K562 (cell line): ENCODE data around the gene ZNF853. TPM values are rescaled to one million over a fixed set of nuclear protein-coding genes. Genes with fewer than 3 reads are reported as not detected.
"Not testable (repeated sequence)": the region's sequence is repeated elsewhere in the genome, so short reads cannot be mapped to it uniquely, and the experiment has no call there.

ENCODE experiments used
- ATAC-seq: fragments of 200-7000 bp; cut with Tn5 transposase; 3 replicates; pipeline ENCODE4 v1.9.1; 2020; ENCODE audit warnings: moderate library complexity
- BruUV-seq: library from RNA; stranded (reverse); fragments of 400-500 nt; replicated peaks from 2 replicates; lab custom pipeline; 2021; lab: Mats Ljungman, UMichigan
- CTCF ChIA-PET: fragments of 300-600 bp; formaldehyde crosslinking; extraction: SDS; loops from one replicate; lab custom pipeline; 2021; ENCODE audit warnings: low intra/inter-chr PET ratio; lab: Yijun Ruan, JAX
- POLR2A ChIA-PET: fragments of 300-600, 350-650 bp; sonication (Branson Sonifier 250); formaldehyde crosslinking; extraction: SDS; loops from one replicate; lab custom pipeline; 2021; ENCODE audit warnings: antibody characterized with exemption, inconsistent platforms; lab: Yijun Ruan, JAX
- DNase-seq, 4 experiments: peaks; one replicate each; pipeline versions ENCODE4 v3.0.0 to v3.0.0-alpha.2; 2011 to 2018; ENCODE audit warnings: low spot score in 3 of 4, mixed read lengths in 3 of 4; ENCODE audit errors: extremely low read depth in 1 of 4
- FAIRE-seq: peaks from 2 replicates; lab custom pipeline; 2011; peaks lifted over from hg19 to GRCh38; lab: Jason Lieb, UNC
- H2AFZ ChIP-seq: 2 replicates; pipeline ENCODE4 v1.6.0; 2011; ENCODE audit warnings: low read depth, low read length, control low read depth, inconsistent platforms
- H3K27ac ChIP-seq: fragments of 200-600 bp; 3 replicates; pipeline ENCODE4 v1.8.0; 2011; ENCODE audit warnings: low read depth, mild to moderate bottlenecking, control low read depth, inconsistent platforms, low read length, moderate library complexity, mixed read lengths; ENCODE audit errors: extremely low read depth
- H3K27me3 ChIP-seq, 2 experiments: fragments of 300-600 bp in 1 of 2; 2 replicates in 1 of 2; 3 replicates in 1 of 2; pipeline versions ENCODE4 v1.6.0 to v1.8.0; 2011; ENCODE audit warnings: inconsistent platforms in 2 of 2, low read length in 2 of 2, mild to moderate bottlenecking in 1 of 2, mixed read lengths in 1 of 2, moderate library complexity in 1 of 2; ENCODE audit not compliant: control insufficient read depth in 2 of 2, insufficient read depth in 2 of 2
- H3K36me3 ChIP-seq: fragments of 300-600 bp; 3 replicates; pipeline ENCODE4 v1.8.0; 2011; ENCODE audit warnings: mild to moderate bottlenecking, low read length, inconsistent platforms; ENCODE audit not compliant: control insufficient read depth, insufficient read depth
- H3K4me1 ChIP-seq, 2 experiments: fragments of 200-600 bp in 1 of 2; replicated peaks in 1 of 2; 2 replicates in 1 of 2; 3 replicates in 1 of 2; pipeline versions ENCODE4 v1.5.1 to v1.8.0; 2011; ENCODE audit warnings: inconsistent platforms in 2 of 2, low read length in 2 of 2, mild to moderate bottlenecking in 1 of 2, mixed read lengths in 1 of 2, moderate library complexity in 1 of 2; ENCODE audit not compliant: control insufficient read depth in 2 of 2, insufficient read depth in 2 of 2
- H3K4me2 ChIP-seq: 2 replicates; pipeline ENCODE4 v1.6.1; 2011; ENCODE audit warnings: low read length, control low read depth, inconsistent platforms, mixed read lengths; ENCODE audit not compliant: insufficient read depth
- H3K4me3 ChIP-seq: fragments of 200-600 bp; sonication (generic), shearing (Covaris generic); 2 replicates; pipeline ENCODE4 v1.5.1; 2016; ENCODE audit warnings: control low read depth, inconsistent platforms
- H3K79me2 ChIP-seq: fragments of 200-600 bp; 3 replicates; pipeline ENCODE4 v1.8.0; 2011; ENCODE audit warnings: low read length, inconsistent platforms; ENCODE audit not compliant: control insufficient read depth, insufficient read depth
- H3K9ac ChIP-seq, 2 experiments: 2 replicates each; pipeline versions ENCODE4 v1.6.0 to v1.6.1; 2011; ENCODE audit warnings: low read depth in 2 of 2, low read length in 2 of 2, control low read depth in 1 of 2, inconsistent platforms in 1 of 2, mild to moderate bottlenecking in 1 of 2, mixed read lengths in 1 of 2; ENCODE audit not compliant: insufficient read depth in 1 of 2
- H3K9me1 ChIP-seq: one replicate; pipeline ENCODE4 v1.6.0; 2011; ENCODE audit warnings: inconsistent platforms, mild to moderate bottlenecking, low read length, moderate library complexity; ENCODE audit not compliant: control insufficient read depth, insufficient read depth
- H3K9me3 ChIP-seq: replicated peaks from 2 replicates; pipeline ENCODE4 v1.5.1; 2011; ENCODE audit warnings: low read depth, low read length, inconsistent platforms; ENCODE audit not compliant: control insufficient read depth, insufficient read depth
- H4K20me1 ChIP-seq: replicated peaks from 2 replicates; pipeline ENCODE4 v1.6.1; 2011; ENCODE audit warnings: low read length, inconsistent platforms, mixed read lengths; ENCODE audit not compliant: control insufficient read depth, insufficient read depth
- GATA2 ChIP-seq: sonication (generic); formaldehyde crosslinking; IDR thresholded peaks from 2 replicates; pipeline ENCODE4 v1.4.0; 2020; ENCODE audit warnings: mild to moderate bottlenecking, missing genetic modification reagents
- RAD51 ChIP-seq: fragments of 450-650 bp; IDR thresholded peaks from 2 replicates; pipeline ENCODE4 v1.7.1; 2016; ENCODE audit warnings: low read depth, mild to moderate bottlenecking, borderline replicate concordance
- SMARCC2 ChIP-seq: fragments of 450-650 bp; IDR thresholded peaks from 2 replicates; pipeline ENCODE4 v1.6.1; 2017; ENCODE audit warnings: antibody characterized with exemption, moderate library complexity, mild to moderate bottlenecking, low read depth
- WGBS: fragments of 100-300 bp; shearing (Covaris generic); methylation state at CpG from one replicate; pipeline ENCODE4 v1.1.6; 2016; ENCODE audit warnings: low coverage, mixed read lengths; ENCODE audit not compliant: insufficient coverage; ENCODE audit errors: missing lambda C conversion rate; 5-methylcytosine and 5-hydroxymethylcytosine counted together
- in situ Hi-C: fragments of 300-500 bp; cut with MboI; formaldehyde crosslinking; loops from 4 replicates; pipeline ENCODE4 v1.15.0; 2018; ENCODE audit warnings: inconsistent platforms, mixed read lengths
- intact Hi-C: fragments of 100-400 bp; cut with micrococcal nuclease; formaldehyde crosslinking; loops from 2 replicates; pipeline ENCODE4 v1.14.2; 2022
- polyA plus RNA-seq, 8 experiments: library from polyadenylated mRNA; depleted of rRNA in 4 of 8; stranded (reverse) in 5 of 8; unstranded in 3 of 8; fragments of >200 nt; fragmentation: Nextera tagmentation in 2 of 8; fragmentation: Illumina TruSeq in 1 of 8; extraction: Ambion mirVana in 2 of 8; extraction: Trizol in 1 of 8; gene quantifications; 2 replicates each; pipeline versions ENCODE4 v1.2.1 to v1.2.3, GENCODE V29; 2011 to 2014; ENCODE audit warnings: inconsistent platforms in 1 of 8, missing spikeins in 1 of 8
- total RNA-seq, 7 experiments: library from RNA; depleted of rRNA in 6 of 7; stranded (reverse); fragments of >200 nt in 6 of 7; fragmentation: Illumina TruSeq in 2 of 7; extraction: Trizol in 2 of 7; gene quantifications; 2 replicates each; pipeline versions ENCODE4 v1.2.1 to v1.2.3, GENCODE V29; 2011 to 2021; ENCODE audit warnings: low replicate concordance in 1 of 7

The ZNF853 gene
- total and polyA plus RNA-seq, 9 of the 15 experiments (the other 6 are each of a cell fraction or from before 2014, with no cell fraction given), result 0.03 TPM; not detected in 8

DNA sequence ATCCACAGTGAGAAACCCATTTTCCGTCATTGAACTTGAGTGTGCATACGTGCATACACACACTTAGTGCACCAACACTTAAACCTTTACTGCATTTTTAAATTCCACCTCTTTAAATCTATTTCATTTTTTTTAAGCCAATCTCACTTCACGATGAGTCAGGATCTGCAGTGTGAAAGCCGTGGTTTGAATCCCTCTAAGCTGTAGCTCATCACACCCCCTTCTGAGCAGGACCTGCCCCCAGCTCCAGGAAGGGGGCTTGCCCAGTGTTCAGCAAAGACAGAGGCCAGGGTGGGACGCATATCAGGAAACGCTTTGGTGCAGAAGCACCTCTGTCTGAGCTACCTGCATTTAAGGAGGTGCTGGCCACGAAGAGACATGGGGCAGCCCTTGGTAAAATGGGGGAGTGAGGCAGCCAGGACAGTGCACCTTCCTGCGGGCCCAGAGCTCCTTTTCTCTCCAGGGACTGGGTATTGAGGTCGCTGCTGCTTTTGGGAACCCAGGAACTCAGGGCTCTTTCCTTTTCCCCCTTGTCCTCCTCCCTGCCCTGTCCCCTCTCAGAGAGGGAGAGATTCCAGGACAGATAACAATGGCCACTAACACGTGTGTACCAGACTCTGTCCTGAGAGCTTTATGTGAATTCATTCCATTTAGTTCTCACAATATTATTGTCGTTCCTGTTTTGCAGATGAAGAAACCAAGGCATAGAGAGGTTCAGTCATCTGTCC lies 43.4 kb downstream of the ZNF853 start:
- Histone ChIP-seq H3K4me1 (peaks cover 0 to 6% of the 10 kb centered on the region in 2 experiments; a peak in 2 of 5 replicates), H3K27ac (no peak overlapping the region), H3K79me2 (no peaks in the 10 kb centered on the region), H4K20me1 (no peaks in the 10 kb centered on the region), H3K4me2 (no peak overlapping the region), H3K9me1 (no peaks in the 10 kb centered on the region), H3K36me3 (peaks cover 11% of the 10 kb centered on the region; the same call in 1 of the 3 replicates), H3K9ac (peak overlapping the region in 1 of 2 experiments; percentile 21; a peak in 1 of 4 replicates), H3K4me3 (no peak overlapping the region), H3K27me3 (peaks cover 0 to 5% of the 10 kb centered on the region in 2 experiments; a peak in 1 of 5 replicates), H3K9me3 (no peaks in the 10 kb centered on the region), H2AFZ (no peak overlapping the region)
- POLR2A ChIA-PET, result interaction anchor here (0.8 to 1.0 kb wide), 3 partner anchors 9 to 19 kb away, joined by 3 to 4 read pairs (median 3); no protein-coding TSS in a partner anchor
- DNase-seq (no peak), FAIRE-seq (peak; percentile 32), ATAC-seq (peak; percentile 46)
- 5% methylated on average over 11 of the region's 11 CpGs for whole genome bisulfite sequencing
- intact Hi-C loops (no loop called here), in situ Hi-C loops (no loop called here)
- no peak for TF ChIP-seq SMARCC2
- peak; percentile 38; the same call in 1 of the 2 replicates for TF ChIP-seq RAD51
- 0 out of 2 replicates have a peak, but pooled peaks have one; percentile 11 for TF ChIP-seq GATA2 (CRISPR knock-in tag)
- no TSS peak for BruUV-seq
- CTCF ChIA-PET, result no interaction called here

GRCh38 chr7:6670851-6671250 lies 55.4 kb downstream of the ZNF853 start:
- intact Hi-C loops, in situ Hi-C loops, H3K27me3 ChIP-seq, H3K36me3 ChIP-seq, BruUV-seq, H4K20me1 ChIP-seq, H2AFZ ChIP-seq, H3K4me1 ChIP-seq, ATAC-seq, CTCF ChIA-PET, DNase-seq, H3K27ac ChIP-seq, POLR2A ChIA-PET, H3K9me1 ChIP-seq, H3K79me2 ChIP-seq, H3K4me2 ChIP-seq, H3K9ac ChIP-seq, FAIRE-seq, H3K4me3 ChIP-seq: not testable (repeated sequence)
- no CpG with 5 or more reads among the region's 34 CpGs for WGBS
- H3K9me3 ChIP-seq, result peaks cover 12% of the 10 kb centered on the region

Other genes starting within 250 kb of the ZNF853 start
Only the 7 nearest of the 10 such genes appear.
- gene KDELR2, start 131.5 kb upstream of the ZNF853 start, total RNA-seq (2014; rRNA removed), result 40.5 and 58.3 TPM in 2 replicates
- 80.3 and 80.4 TPM in 2 replicates for gene KDELR2, start 131.5 kb upstream of the ZNF853 start, total RNA-seq (2014; rRNA removed; fragmentation: Illumina TruSeq; extraction: Trizol)
- gene KDELR2, start 131.5 kb upstream of the ZNF853 start, total RNA-seq (2015; rRNA removed; fragmentation: Illumina TruSeq; extraction: Trizol), result 61.2 and 67.6 TPM in 2 replicates
- gene KDELR2, start 131.5 kb upstream of the ZNF853 start, total RNA-seq (2021), result 111 and 113 TPM in 2 replicates
- gene KDELR2, start 131.5 kb upstream of the ZNF853 start, polyA plus RNA-seq (2011; rRNA removed), result 121 and 166 TPM in 2 replicates
- gene KDELR2, start 131.5 kb upstream of the ZNF853 start, polyA plus RNA-seq (2014; fragmentation: Illumina TruSeq; extraction: Trizol), result 69.8 and 75.3 TPM in 2 replicates
- gene KDELR2, start 131.5 kb upstream of the ZNF853 start, polyA plus RNA-seq (2014; fragmentation: Nextera tagmentation; extraction: Ambion mirVana), result 10 to 100 TPM; 27.4 to 27.9 TPM
- gene KDELR2, start 131.5 kb upstream of the ZNF853 start, polyA plus RNA-seq (2014; rRNA removed), result 51.3 and 67.0 TPM in 2 replicates
- not detected in 2 replicates for gene GRID2IP, start 64.1 kb upstream of the ZNF853 start, total RNA-seq (2014; rRNA removed)
- not detected in 2 replicates for gene GRID2IP, start 64.1 kb upstream of the ZNF853 start, total RNA-seq (2014; rRNA removed; fragmentation: Illumina TruSeq; extraction: Trizol)
- gene GRID2IP, start 64.1 kb upstream of the ZNF853 start, total RNA-seq (2015; rRNA removed; fragmentation: Illumina TruSeq; extraction: Trizol), result not detected in 2 replicates
- not detected in 2 replicates for gene GRID2IP, start 64.1 kb upstream of the ZNF853 start, total RNA-seq (2021)
- not detected in 2 replicates for gene GRID2IP, start 64.1 kb upstream of the ZNF853 start, polyA plus RNA-seq (2011; rRNA removed)
- gene GRID2IP, start 64.1 kb upstream of the ZNF853 start, polyA plus RNA-seq (2014; fragmentation: Illumina TruSeq; extraction: Trizol), result not detected in 2 replicates
- gene GRID2IP, start 64.1 kb upstream of the ZNF853 start, polyA plus RNA-seq (2014; fragmentation: Nextera tagmentation; extraction: Ambion mirVana), result not detected
- gene GRID2IP, start 64.1 kb upstream of the ZNF853 start, polyA plus RNA-seq (2014; rRNA removed), result not detected in 2 replicates
- 33.4 and 44.9 TPM in 2 replicates for gene ZDHHC4, start 38.2 kb upstream of the ZNF853 start, total RNA-seq (2014; rRNA removed)
- gene ZDHHC4, start 38.2 kb upstream of the ZNF853 start, total RNA-seq (2014; rRNA removed; fragmentation: Illumina TruSeq; extraction: Trizol), result 58.3 and 59.1 TPM in 2 replicates
- 53.5 and 53.8 TPM in 2 replicates for gene ZDHHC4, start 38.2 kb upstream of the ZNF853 start, total RNA-seq (2015; rRNA removed; fragmentation: Illumina TruSeq; extraction: Trizol)
- gene ZDHHC4, start 38.2 kb upstream of the ZNF853 start, total RNA-seq (2021), result 54.1 and 58.7 TPM in 2 replicates
- gene ZDHHC4, start 38.2 kb upstream of the ZNF853 start, polyA plus RNA-seq (2011; rRNA removed), result 106 and 124 TPM in 2 replicates
- 64.3 and 71.1 TPM in 2 replicates for gene ZDHHC4, start 38.2 kb upstream of the ZNF853 start, polyA plus RNA-seq (2014; fragmentation: Illumina TruSeq; extraction: Trizol)
- gene ZDHHC4, start 38.2 kb upstream of the ZNF853 start, polyA plus RNA-seq (2014; fragmentation: Nextera tagmentation; extraction: Ambion mirVana), result 10 to 100 TPM; 58.9 to 77.0 TPM
- gene ZDHHC4, start 38.2 kb upstream of the ZNF853 start, polyA plus RNA-seq (2014; rRNA removed), result 52.5 and 60.4 TPM in 2 replicates
- gene INTS15, start 25.6 kb upstream of the ZNF853 start, total RNA-seq (2014; rRNA removed), result 12.6 and 21.2 TPM in 2 replicates
- gene INTS15, start 25.6 kb upstream of the ZNF853 start, total RNA-seq (2014; rRNA removed; fragmentation: Illumina TruSeq; extraction: Trizol), result 8.3 and 8.4 TPM in 2 replicates
- gene INTS15, start 25.6 kb upstream of the ZNF853 start, total RNA-seq (2015; rRNA removed; fragmentation: Illumina TruSeq; extraction: Trizol), result 10.3 and 10.9 TPM in 2 replicates
- 23.5 and 24.6 TPM in 2 replicates for gene INTS15, start 25.6 kb upstream of the ZNF853 start, total RNA-seq (2021)
- 11.6 and 17.2 TPM in 2 replicates for gene INTS15, start 25.6 kb upstream of the ZNF853 start, polyA plus RNA-seq (2011; rRNA removed)
- 26.4 and 28.9 TPM in 2 replicates for gene INTS15, start 25.6 kb upstream of the ZNF853 start, polyA plus RNA-seq (2014; fragmentation: Illumina TruSeq; extraction: Trizol)
- under 1 TPM; 0.52 to 0.57 TPM for gene INTS15, start 25.6 kb upstream of the ZNF853 start, polyA plus RNA-seq (2014; fragmentation: Nextera tagmentation; extraction: Ambion mirVana)
- gene INTS15, start 25.6 kb upstream of the ZNF853 start, polyA plus RNA-seq (2014; rRNA removed), result 16.8 and 17.9 TPM in 2 replicates
- 18.6 and 20.5 TPM in 2 replicates for gene ZNF316, start 21.7 kb downstream of the ZNF853 start, total RNA-seq (2014; rRNA removed)
- 9.2 and 10.4 TPM in 2 replicates for gene ZNF316, start 21.7 kb downstream of the ZNF853 start, total RNA-seq (2014; rRNA removed; fragmentation: Illumina TruSeq; extraction: Trizol)
- gene ZNF316, start 21.7 kb downstream of the ZNF853 start, total RNA-seq (2015; rRNA removed; fragmentation: Illumina TruSeq; extraction: Trizol), result 7.3 and 7.8 TPM in 2 replicates
- gene ZNF316, start 21.7 kb downstream of the ZNF853 start, total RNA-seq (2021), result 25.2 and 34.0 TPM in 2 replicates
- 8.6 and 9.7 TPM in 2 replicates for gene ZNF316, start 21.7 kb downstream of the ZNF853 start, polyA plus RNA-seq (2011; rRNA removed)
- gene ZNF316, start 21.7 kb downstream of the ZNF853 start, polyA plus RNA-seq (2014; fragmentation: Illumina TruSeq; extraction: Trizol), result 7.0 and 9.8 TPM in 2 replicates
- gene ZNF316, start 21.7 kb downstream of the ZNF853 start, polyA plus RNA-seq (2014; fragmentation: Nextera tagmentation; extraction: Ambion mirVana), result under 1 TPM; 0.10 to 0.14 TPM
- 15.5 and 16.3 TPM in 2 replicates for gene ZNF316, start 21.7 kb downstream of the ZNF853 start, polyA plus RNA-seq (2014; rRNA removed)
- gene ZNF12, start 91.3 kb downstream of the ZNF853 start, total RNA-seq (2014; rRNA removed), result 12.9 and 13.3 TPM in 2 replicates
- 19.3 and 23.4 TPM in 2 replicates for gene ZNF12, start 91.3 kb downstream of the ZNF853 start, total RNA-seq (2014; rRNA removed; fragmentation: Illumina TruSeq; extraction: Trizol)
- 19.2 and 20.3 TPM in 2 replicates for gene ZNF12, start 91.3 kb downstream of the ZNF853 start, total RNA-seq (2015; rRNA removed; fragmentation: Illumina TruSeq; extraction: Trizol)
- gene ZNF12, start 91.3 kb downstream of the ZNF853 start, total RNA-seq (2021), result 15.0 and 21.1 TPM in 2 replicates
- 32.3 and 34.7 TPM in 2 replicates for gene ZNF12, start 91.3 kb downstream of the ZNF853 start, polyA plus RNA-seq (2011; rRNA removed)
- gene ZNF12, start 91.3 kb downstream of the ZNF853 start, polyA plus RNA-seq (2014; fragmentation: Illumina TruSeq; extraction: Trizol), result 13.8 and 14.7 TPM in 2 replicates
- 1 to 10 TPM; 5.8 to 7.3 TPM for gene ZNF12, start 91.3 kb downstream of the ZNF853 start, polyA plus RNA-seq (2014; fragmentation: Nextera tagmentation; extraction: Ambion mirVana)
- 14.8 and 18.9 TPM in 2 replicates for gene ZNF12, start 91.3 kb downstream of the ZNF853 start, polyA plus RNA-seq (2014; rRNA removed)
- gene RSPH10B2, start 138.5 kb downstream of the ZNF853 start, total RNA-seq (2014; rRNA removed), result not detected in 2 replicates
- 0.11 and 0.19 TPM in 2 replicates for gene RSPH10B2, start 138.5 kb downstream of the ZNF853 start, total RNA-seq (2014; rRNA removed; fragmentation: Illumina TruSeq; extraction: Trizol)
- gene RSPH10B2, start 138.5 kb downstream of the ZNF853 start, total RNA-seq (2015; rRNA removed; fragmentation: Illumina TruSeq; extraction: Trizol), result not detected in 2 replicates
- 0.29 TPM in 1 of 2 replicates, not detected in the other for gene RSPH10B2, start 138.5 kb downstream of the ZNF853 start, total RNA-seq (2021)
- 0.04 TPM in 2 replicates for gene RSPH10B2, start 138.5 kb downstream of the ZNF853 start, polyA plus RNA-seq (2011; rRNA removed)
- 0.04 TPM in 1 of 2 replicates, not detected in the other for gene RSPH10B2, start 138.5 kb downstream of the ZNF853 start, polyA plus RNA-seq (2014; fragmentation: Illumina TruSeq; extraction: Trizol)
- gene RSPH10B2, start 138.5 kb downstream of the ZNF853 start, polyA plus RNA-seq (2014; fragmentation: Nextera tagmentation; extraction: Ambion mirVana), result under 1 TPM in 1 of 2 experiments, not detected in 1; 0.11 TPM
- gene RSPH10B2, start 138.5 kb downstream of the ZNF853 start, polyA plus RNA-seq (2014; rRNA removed), result not detected in 2 replicates